ENCODE data around the gene PRSS56. TPM values are rescaled to one million over a fixed set of nuclear protein-coding genes. Genes with fewer than 3 reads are reported as not detected.
A peak's percentile ranks its signal among the peaks of the same experiment; 100 is the strongest.

The PRSS56 gene
- total and polyA plus RNA-seq, 2 of the 13 experiments (the other 11 are each of a cell fraction or from before 2014, with no cell fraction given) = not detected

DNA sequence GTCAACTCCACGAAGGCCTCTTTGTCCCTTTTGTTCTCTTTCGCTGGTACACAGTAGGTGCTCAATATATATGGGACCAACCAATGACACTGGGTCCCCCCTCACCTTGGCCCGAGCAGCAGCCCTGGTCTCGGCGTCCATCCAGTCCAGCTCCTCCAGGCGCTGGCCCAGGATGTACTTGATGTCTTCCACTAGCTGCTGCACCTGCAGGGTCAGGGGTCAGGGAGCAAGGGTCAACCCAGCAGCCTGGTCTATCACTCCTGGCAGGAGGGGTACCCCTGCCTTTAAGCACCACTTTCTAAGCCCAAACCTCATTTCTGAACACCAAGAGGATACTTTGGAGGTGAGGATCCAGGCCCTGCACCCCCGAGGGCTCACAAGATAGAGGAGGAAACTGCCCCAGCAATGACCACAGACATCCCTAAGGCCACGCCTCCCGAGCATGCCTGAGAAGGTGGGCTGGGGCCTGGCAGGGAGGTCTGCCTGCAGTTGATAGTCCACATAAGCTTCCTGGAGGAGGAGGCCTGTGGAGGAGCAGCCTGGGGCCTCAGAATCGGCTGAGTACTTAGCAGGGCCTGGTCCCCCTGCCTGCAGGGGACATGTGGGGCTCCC lies 36.8 kb upstream of the PRSS56 start:
- H3K9ac ChIP-seq (ENCODE audit: insufficient read depth, low read depth, low read length) = no peak overlapping the region
- no peak for TF ChIP-seq ZNF891 (CRISPR knock-in tag; IDR thresholded peaks at IDR 0.05)
- TF ChIP-seq NR2C2 (CRISPR knock-in tag; IDR thresholded peaks at IDR 0.05; ENCODE audit: borderline replicate concordance) = peak; percentile 61; the same call in 1 of the 2 replicates
- H4K20me1 ChIP-seq (ENCODE audit: insufficient read depth, low read length) = no peaks in the 10 kb centered on the region; the same call in 1 of the 2 replicates
- POLR2A ChIA-PET = no interaction called here
- FAIRE-seq = no peak
- in situ Hi-C loops (cut with HindIII; ENCODE audit: extremely low pct_ligation_motif_present, low pct_unique_long_range_greater_than_20kb) (no loop called here), intact Hi-C loops (cut with micrococcal nuclease; ENCODE audit: unreplicated experiment) (no loop called here)
- no peak for DNase-seq (ENCODE audit: low spot score)
- WGBS (ENCODE audit: low lambda C conversion rate) = 29% methylated on average over 3 of the region's 10 CpGs
- H3K4me2 ChIP-seq (ENCODE audit: low read depth, low read length) = no peak overlapping the region
- no peaks in the 10 kb centered on the region for H3K4me1 ChIP-seq (ENCODE audit: insufficient read depth, low read length)
- CTCF ChIA-PET (ENCODE audit: low intra/inter-chr PET ratio, low total read pairs) = no interaction called here
- H3K27me3 ChIP-seq (ENCODE audit: control insufficient read depth in 1 of 2, insufficient read depth in 2 of 2, low read length in 2 of 2) = peaks cover 29 to 88% of the 10 kb centered on the region in 2 experiments
- no peak overlapping the region for H2AFZ ChIP-seq (ENCODE audit: low read length)
- no peaks in the 10 kb centered on the region for H3K79me2 ChIP-seq (ENCODE audit: insufficient read depth, low read length)
- ATAC-seq = no peak
- H3K36me3 ChIP-seq (replicated peaks in 1 of 2; ENCODE audit: control insufficient read depth in 1 of 2, insufficient read depth in 2 of 2, low read length in 2 of 2) = no peaks in the 10 kb centered on the region
- no peaks in the 10 kb centered on the region for H3K9me3 ChIP-seq (ENCODE audit: low read length)
- no TSS peak for BruUV-seq (replicated peaks)
- no peak overlapping the region for H3K27ac ChIP-seq (ENCODE audit: extremely low read length, insufficient read depth, low read length)
- H3K4me3 ChIP-seq (replicated peaks in 1 of 3; ENCODE audit: insufficient read depth in 1 of 3, low read depth in 2 of 3, low read length in 3 of 3) = no peak overlapping the region

DNA sequence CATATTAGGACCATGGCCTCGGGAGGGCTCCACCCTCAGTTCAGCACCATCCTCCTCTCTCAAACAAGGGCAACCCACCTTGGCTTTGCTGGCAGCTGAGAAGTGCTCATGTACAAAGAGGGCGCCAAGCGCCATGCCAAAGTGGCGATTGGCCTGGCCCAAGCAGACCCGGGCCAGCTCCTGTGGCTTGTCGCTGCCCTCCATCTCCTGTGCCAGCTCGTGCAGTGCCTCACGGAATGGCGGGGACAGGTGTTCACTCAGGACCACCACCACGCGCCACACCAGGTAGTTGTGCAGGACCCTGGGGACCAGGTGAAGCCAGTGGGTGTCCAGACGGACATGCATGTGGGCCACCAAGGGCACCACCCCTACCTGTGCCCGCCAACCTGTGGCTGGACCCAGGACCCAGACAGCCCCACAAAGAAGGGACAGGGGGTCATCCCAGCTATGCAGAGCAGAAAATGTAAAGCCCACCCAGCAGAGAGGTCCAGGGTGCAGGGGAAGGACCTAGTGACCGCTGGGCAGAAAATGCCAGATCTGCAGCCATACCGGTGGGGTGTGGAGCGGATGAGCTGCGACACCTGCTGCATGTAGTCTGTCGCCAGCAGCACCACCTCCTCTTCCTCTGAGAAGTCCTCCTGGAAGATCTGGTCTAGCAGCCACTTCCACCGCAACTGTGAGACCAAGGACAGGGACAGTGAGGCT lies 36.1 kb upstream of the PRSS56 start:
- TF ChIP-seq ZNF749 (CRISPR knock-in tag; IDR thresholded peaks at IDR 0.05; ENCODE audit: borderline replicate concordance) = no peak
- TF ChIP-seq, protein P1, sequence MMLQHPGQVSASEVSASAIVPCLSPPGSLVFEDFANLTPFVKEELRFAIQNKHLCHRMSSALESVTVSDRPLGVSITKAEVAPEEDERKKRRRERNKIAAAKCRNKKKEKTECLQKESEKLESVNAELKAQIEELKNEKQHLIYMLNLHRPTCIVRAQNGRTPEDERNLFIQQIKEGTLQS (CRISPR knock-in tag; IDR thresholded peaks at IDR 0.05) = no peak
- TF ChIP-seq, protein P2, sequence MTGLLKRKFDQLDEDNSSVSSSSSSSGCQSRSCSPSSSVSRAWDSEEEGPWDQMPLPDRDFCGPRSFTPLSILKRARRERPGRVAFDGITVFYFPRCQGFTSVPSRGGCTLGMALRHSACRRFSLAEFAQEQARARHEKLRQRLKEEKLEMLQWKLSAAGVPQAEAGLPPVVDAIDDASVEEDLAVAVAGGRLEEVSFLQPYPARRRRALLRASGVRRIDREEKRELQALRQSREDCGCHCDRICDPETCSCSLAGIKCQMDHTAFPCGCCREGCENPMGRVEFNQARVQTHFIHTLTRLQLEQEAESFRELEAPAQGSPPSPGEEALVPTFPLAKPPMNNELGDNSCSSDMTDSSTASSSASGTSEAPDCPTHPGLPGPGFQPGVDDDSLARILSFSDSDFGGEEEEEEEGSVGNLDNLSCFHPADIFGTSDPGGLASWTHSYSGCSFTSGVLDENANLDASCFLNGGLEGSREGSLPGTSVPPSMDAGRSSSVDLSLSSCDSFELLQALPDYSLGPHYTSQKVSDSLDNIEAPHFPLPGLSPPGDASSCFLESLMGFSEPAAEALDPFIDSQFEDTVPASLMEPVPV (CRISPR knock-in tag; IDR thresholded peaks at IDR 0.05) = no peak
- TF ChIP-seq ZKSCAN8 (CRISPR knock-in tag; IDR thresholded peaks at IDR 0.05; ENCODE audit: borderline replicate concordance) = no peak
- no peak for TF ChIP-seq NPAS2 (CRISPR knock-in tag; IDR thresholded peaks at IDR 0.05; ENCODE audit: borderline replicate concordance)
- TF ChIP-seq, protein P3, sequence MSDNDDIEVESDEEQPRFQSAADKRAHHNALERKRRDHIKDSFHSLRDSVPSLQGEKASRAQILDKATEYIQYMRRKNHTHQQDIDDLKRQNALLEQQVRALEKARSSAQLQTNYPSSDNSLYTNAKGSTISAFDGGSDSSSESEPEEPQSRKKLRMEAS (IDR thresholded peaks at IDR 0.05) = no peak
- TF ChIP-seq, protein P4, sequence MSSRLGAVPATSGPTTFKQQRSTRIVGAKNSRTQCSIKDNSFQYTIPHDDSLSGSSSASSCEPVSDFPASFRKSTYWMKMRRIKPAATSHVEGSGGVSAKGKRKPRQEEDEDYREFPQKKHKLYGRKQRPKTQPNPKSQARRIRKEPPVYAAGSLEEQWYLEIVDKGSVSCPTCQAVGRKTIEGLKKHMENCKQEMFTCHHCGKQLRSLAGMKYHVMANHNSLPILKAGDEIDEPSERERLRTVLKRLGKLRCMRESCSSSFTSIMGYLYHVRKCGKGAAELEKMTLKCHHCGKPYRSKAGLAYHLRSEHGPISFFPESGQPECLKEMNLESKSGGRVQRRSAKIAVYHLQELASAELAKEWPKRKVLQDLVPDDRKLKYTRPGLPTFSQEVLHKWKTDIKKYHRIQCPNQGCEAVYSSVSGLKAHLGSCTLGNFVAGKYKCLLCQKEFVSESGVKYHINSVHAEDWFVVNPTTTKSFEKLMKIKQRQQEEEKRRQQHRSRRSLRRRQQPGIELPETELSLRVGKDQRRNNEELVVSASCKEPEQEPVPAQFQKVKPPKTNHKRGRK (CRISPR knock-in tag; IDR thresholded peaks at IDR 0.05) = no peak
- TF ChIP-seq CBFB (CRISPR knock-in tag; IDR thresholded peaks at IDR 0.05) = no peak
- Histone ChIP-seq H3K4me1 (ENCODE audit: insufficient read depth, low read length) (no peaks in the 10 kb centered on the region), H3K9me3 (ENCODE audit: low read length) (no peaks in the 10 kb centered on the region), H3K36me3 (replicated peaks in 1 of 2; ENCODE audit: control insufficient read depth in 1 of 2, insufficient read depth in 2 of 2, low read length in 2 of 2) (no peaks in the 10 kb centered on the region), H2AFZ (ENCODE audit: low read length) (no peak overlapping the region), H3K9ac (ENCODE audit: insufficient read depth, low read depth, low read length) (no peak overlapping the region), H4K20me1 (ENCODE audit: insufficient read depth, low read length) (no peaks in the 10 kb centered on the region; the same call in 1 of the 2 replicates), H3K27me3 (ENCODE audit: control insufficient read depth in 1 of 2, insufficient read depth in 2 of 2, low read length in 2 of 2) (peaks cover 29 to 88% of the 10 kb centered on the region in 2 experiments), H3K4me2 (ENCODE audit: low read depth, low read length) (no peak overlapping the region), H3K27ac (ENCODE audit: extremely low read length, insufficient read depth, low read length) (no peak overlapping the region), H3K4me3 (replicated peaks in 1 of 3; ENCODE audit: insufficient read depth in 1 of 3, low read depth in 2 of 3, low read length in 3 of 3) (no peak overlapping the region), H3K79me2 (ENCODE audit: insufficient read depth, low read length) (no peaks in the 10 kb centered on the region)
- BruUV-seq (replicated peaks) = no TSS peak
- ChIA-PET POLR2A (no interaction called here), CTCF (ENCODE audit: low intra/inter-chr PET ratio, low total read pairs) (no interaction called here)
- no peak for ATAC-seq
- FAIRE-seq = no peak
- WGBS (ENCODE audit: low lambda C conversion rate) = 44% methylated on average over 15 of the region's 19 CpGs
- DNase-seq (ENCODE audit: low spot score) = no peak
- in situ Hi-C loops (cut with HindIII; ENCODE audit: extremely low pct_ligation_motif_present, low pct_unique_long_range_greater_than_20kb) (no loop called here), intact Hi-C loops (cut with micrococcal nuclease; ENCODE audit: unreplicated experiment) (no loop called here)

Data from HepG2 (cell line).